Kidney epithelial cell (primary cell): ENCODE data around the gene FUT9. TPM values are rescaled to one million over a fixed set of nuclear protein-coding genes. Genes with fewer than 3 reads are reported as not detected.

Source experiments
- DNase-seq: peaks from one replicate; pipeline ENCODE4 v3.0.0-alpha.2; 2010; ENCODE audit warnings: low read depth
- H3K27me3 ChIP-seq: 2 replicates; pipeline ENCODE4 v1.6.0; 2011; ENCODE audit warnings: low read length; ENCODE audit not compliant: control insufficient read depth, insufficient read depth
- H3K36me3 ChIP-seq: 2 replicates; pipeline ENCODE4 v1.5.1; 2011; ENCODE audit warnings: low read length; ENCODE audit not compliant: control insufficient read depth, insufficient read depth
- H3K4me3 ChIP-seq: 2 replicates; pipeline ENCODE4 v1.5.1; 2011; ENCODE audit warnings: low read depth, mild to moderate bottlenecking, control low read depth, low read length
- CTCF ChIP-seq: IDR thresholded peaks from 2 replicates; pipeline ENCODE4 v1.5.1; 2011; ENCODE audit warnings: mild to moderate bottlenecking, moderate library complexity, low read length, control low read depth, inconsistent platforms; ENCODE audit not compliant: insufficient read depth, poor library complexity, severe bottlenecking
- total RNA-seq: library from RNA; depleted of rRNA; stranded (reverse); fragments of >200 nt; gene quantifications from 2 replicates; pipeline ENCODE4 v1.2.3, GENCODE V29; 2015

FUT9 gene
- total RNA-seq = 1.6 and 1.8 TPM in 2 replicates

- H3K4me3 ChIP-seq = peak within 1 kb of the TSS; percentile 56
- no peak for TF ChIP-seq CTCF
- H3K27me3 ChIP-seq = no peaks in the 10 kb centered on the region
- H3K36me3 ChIP-seq = no peaks in the 10 kb centered on the region
- peak; percentile 19 for DNase-seq
These were observed at the start of gene FUT9 for GRCh38 chr6:96015518-96016333. TSS of gene FUT9 (plus strand) at chr6:96015974. CDS start at chr6:96203156, 187,182 bp downstream.

GRCh38 chr6:95967594-95967993 is 48.2 kb upstream of the FUT9 start:
- H3K4me3 ChIP-seq = no peak overlapping the region

GRCh38 chr6:95973976-95974375 is 41.8 kb upstream of the FUT9 start:
- no peak for DNase-seq
- Histone ChIP-seq H3K36me3 (no peaks in the 10 kb centered on the region), H3K4me3 (no peak overlapping the region), H3K27me3 (no peaks in the 10 kb centered on the region)
- no peak for TF ChIP-seq CTCF

More at GRCh38 chr6:95967594-95967993, 48.2 kb upstream of the FUT9 start:
- no peaks in the 10 kb centered on the region for H3K27me3 ChIP-seq
- no peak for DNase-seq
- no peaks in the 10 kb centered on the region for H3K36me3 ChIP-seq
- no peak for TF ChIP-seq CTCF

GRCh38 chr6:95978230-95978629 is 37.5 kb upstream of the FUT9 start:
- no peak for TF ChIP-seq CTCF
- no peak overlapping the region for H3K4me3 ChIP-seq
- peak; percentile 47 for DNase-seq
- no peaks in the 10 kb centered on the region for H3K27me3 ChIP-seq
- no peaks in the 10 kb centered on the region for H3K36me3 ChIP-seq

GRCh38 chr6:95991906-95992305 is 23.9 kb upstream of the FUT9 start:
- Histone ChIP-seq H3K4me3 (no peak overlapping the region), H3K27me3 (no peaks in the 10 kb centered on the region), H3K36me3 (no peaks in the 10 kb centered on the region)
- no peak for TF ChIP-seq CTCF
- DNase-seq = no peak

- DNase-seq = no peak
- H3K27me3 ChIP-seq = no peaks in the 10 kb centered on the region
- no peaks in the 10 kb centered on the region for H3K36me3 ChIP-seq
- H3K4me3 ChIP-seq = no peak overlapping the region
- TF ChIP-seq CTCF = no peak
These were observed 21.6 kb upstream of the FUT9 start for GRCh38 chr6:95994151-95994550.
